SK-N-DZ (cell line): ENCODE results near the gene DGKA. TPM values are rescaled to one million over a fixed set of nuclear protein-coding genes. Genes with fewer than 3 reads are reported as not detected.
"Not testable (repeated sequence)": the region's sequence is repeated elsewhere in the genome, so short reads cannot be mapped to it uniquely, and the experiment has no call there.

Source experiments
- DNase-seq: peaks from one replicate; pipeline ENCODE4 v3.0.0-alpha.2; 2015; ENCODE audit warnings: low spot score
- polyA plus RNA-seq, 2 experiments: library from polyadenylated mRNA; depleted of rRNA; stranded (reverse); fragments of >200 nt; gene quantifications; 2 replicates each; pipeline ENCODE4 v1.2.3, GENCODE V29; 2014

DGKA gene
- 7.2 and 8.9 TPM in 2 replicates for polyA plus RNA-seq (2014; cell fraction: cytosol; rRNA removed)
- 7.7 and 16.0 TPM in 2 replicates for polyA plus RNA-seq (2014; cell fraction: nucleus; rRNA removed)

- DNase-seq, result peak; percentile 68
Observed at GRCh38 chr12:55930771-55931316, at the start of gene DGKA. Gene DGKA (plus strand): TSS chr12:55931162. CDS start chr12:55936504, 5,342 bp downstream.

DNA sequence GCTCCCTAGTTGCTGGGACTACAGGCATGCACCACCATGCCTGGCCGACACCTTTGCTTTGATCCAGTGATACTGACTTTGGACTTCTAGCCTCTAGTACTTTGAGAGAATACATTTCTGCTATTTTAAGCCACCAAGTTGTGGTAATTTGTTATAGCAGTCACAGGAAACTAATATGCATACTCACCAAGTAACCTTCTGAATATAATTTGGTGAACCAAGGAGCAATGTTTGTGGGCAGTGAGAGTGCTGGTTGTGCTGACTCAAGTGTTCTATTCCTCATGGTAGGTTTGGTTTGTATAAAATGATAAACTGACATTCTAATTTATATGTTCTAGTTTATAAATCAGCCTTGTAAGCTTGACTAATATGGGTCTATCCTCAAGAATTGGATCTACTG lies 45.8 kb upstream of the DGKA start:
- DNase-seq, result no peak

DNA sequence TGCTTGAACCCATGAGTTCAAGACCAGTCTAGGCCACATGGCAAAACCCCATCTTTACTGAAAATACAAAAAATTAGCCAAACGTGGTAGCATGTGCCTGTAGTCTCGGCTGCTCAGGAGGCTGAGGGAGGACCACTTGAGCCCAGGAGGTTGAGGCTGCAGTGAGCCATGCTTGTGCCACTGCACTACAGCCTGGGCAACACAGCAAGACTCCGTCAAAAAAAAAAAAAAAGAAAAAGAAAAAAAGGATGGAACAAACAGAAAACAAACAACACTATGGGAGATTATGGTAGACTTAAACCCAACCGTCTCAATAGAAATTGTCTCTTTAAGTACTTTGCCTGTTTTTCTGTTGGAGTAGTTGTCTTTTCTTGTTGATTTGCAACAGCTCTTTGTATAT lies 39.7 kb upstream of the DGKA start:
- DNase-seq, result no peak

- no peak for DNase-seq
Observed at GRCh38 chr12:55893723-55894122, 37.2 kb upstream of the DGKA start.

DNA sequence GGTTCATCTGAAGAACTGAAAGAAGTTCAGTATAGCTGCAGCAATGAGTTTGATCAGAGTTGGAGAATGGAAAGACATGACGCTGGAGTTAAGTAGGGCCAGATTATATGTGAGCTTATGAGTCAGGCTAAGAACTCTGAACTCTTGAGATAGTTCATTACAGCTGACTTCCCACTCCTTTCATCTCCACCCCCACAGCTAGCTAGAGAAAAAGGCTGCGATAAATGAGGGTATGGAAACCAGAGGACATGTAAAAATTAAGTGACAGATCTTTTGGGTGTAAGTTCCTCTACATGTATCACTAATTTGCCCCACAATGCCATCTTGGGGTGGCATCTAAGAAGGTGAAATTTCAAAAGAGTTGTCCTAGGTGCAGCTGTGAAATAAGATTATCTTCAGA lies 31.9 kb upstream of the DGKA start:
- no peak for DNase-seq

DNA sequence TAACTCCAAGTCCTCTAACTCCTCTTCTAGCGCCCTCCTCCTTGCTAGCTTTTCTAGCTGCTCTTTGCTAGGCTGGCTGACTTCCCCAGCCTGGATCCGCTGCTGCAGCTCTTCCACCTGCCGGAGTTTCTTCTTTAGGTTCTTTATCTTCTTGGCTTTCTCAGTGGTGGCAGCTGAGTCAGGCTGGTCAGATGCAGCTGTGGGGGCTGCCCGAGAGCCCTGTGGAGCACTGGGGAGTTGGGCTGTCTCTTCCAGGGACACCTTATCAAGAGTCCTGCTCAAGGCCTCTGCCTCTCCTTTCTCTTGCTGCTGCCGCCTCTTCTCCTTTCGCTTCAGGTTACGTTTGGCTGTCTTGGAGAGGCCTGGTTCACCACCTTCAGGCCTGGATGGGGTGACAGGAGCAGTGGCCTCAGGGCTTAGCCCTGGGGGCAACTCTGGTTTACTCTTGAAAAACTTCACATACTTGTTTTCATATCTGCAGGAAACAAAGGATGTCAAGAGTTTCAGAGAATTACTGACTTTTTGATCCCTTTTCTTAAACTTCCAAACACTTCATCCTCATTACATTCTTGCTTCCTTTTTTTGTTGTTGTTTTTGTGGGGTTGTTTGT lies 29.0 kb upstream of the DGKA start:
- DNase-seq, result no peak

DNA sequence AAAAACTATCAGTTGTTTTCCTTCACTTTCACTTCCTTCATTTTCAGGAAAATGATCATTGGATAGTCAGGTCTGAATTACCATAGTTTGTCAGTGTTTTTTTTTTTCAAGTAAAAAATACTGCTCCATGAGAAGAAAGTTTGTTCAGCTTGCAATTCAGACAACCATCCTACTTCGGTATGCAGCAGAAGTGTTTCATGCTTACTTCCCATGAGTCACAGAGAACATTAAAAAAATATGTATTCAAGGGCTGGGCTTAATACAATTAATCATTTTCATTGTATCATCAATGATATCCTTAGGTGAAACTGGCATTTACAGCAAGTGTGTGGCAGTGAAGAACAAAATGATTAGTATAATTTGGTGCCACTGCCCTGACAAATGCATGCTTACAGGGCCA lies 24.9 kb upstream of the DGKA start:
- DNase-seq, result no peak

DNA sequence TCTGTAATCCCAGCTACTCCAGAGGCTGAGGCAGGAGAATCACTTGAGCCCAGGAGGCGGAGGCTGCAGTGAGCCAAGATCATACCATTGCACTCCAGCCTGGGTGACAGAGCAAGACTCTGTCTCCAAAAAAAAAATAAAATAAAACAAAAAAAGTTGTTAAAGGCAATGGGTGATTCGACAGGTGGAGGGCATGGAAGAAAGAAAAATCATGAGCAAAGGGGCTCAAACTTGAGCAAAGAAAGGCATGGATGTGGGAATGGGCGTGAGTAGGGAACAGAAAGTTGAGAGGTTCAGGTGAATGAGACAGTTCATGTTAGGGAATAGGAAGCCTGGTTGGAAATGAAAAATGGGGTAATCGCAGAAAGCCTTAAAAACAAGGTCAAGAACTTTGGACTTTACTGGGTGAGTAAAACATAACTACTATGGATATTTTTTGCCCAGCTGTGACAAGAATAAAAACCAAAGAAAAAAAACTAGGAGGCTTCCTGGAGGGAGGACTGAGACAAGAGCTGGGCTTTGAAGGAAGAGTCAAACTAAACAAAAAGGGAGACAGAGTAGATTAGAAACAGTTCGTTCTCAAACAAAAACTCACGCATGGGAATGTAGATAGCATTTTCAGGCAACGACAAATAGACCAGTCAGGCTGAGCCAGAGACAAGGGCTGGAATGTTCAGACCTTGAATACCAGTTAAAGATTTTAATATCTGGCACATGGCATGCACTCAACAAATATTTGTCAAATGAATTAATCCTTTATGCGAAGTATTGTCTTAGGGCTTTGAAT lies 22.0 kb upstream of the DGKA start:
- DNase-seq, result no peak

- no peak for DNase-seq
Observed at GRCh38 chr12:55909513-55909884, 21.5 kb upstream of the DGKA start.

GRCh38 chr12:55912908-55913307 lies 18.1 kb upstream of the DGKA start:
- DNase-seq, result no peak

- no peak for DNase-seq
Observed at GRCh38 chr12:55915482-55915859, 15.5 kb upstream of the DGKA start.

DNA sequence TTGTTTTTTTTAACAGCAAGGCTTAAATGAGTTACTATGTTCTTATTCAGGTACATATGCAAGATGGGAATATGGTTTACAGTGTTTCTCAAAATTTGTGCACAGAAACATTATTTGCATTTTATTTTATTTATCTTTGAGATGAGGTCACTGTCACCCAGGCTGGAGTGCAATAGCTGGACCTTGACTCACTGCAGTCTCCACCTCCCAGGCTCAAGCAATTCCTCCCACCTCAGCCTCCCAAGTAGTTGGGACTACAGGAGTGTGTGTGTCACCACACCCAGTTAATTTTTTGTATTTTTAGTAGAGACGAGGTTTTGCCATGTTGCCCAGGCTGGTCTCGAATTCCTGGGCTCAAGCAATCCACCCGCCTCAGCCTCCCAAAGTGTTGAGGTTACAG lies 11.9 kb upstream of the DGKA start:
- not testable (repeated sequence) for DNase-seq

GRCh38 chr12:55922126-55922525 lies 8.8 kb upstream of the DGKA start:
- no peak for DNase-seq

DNA sequence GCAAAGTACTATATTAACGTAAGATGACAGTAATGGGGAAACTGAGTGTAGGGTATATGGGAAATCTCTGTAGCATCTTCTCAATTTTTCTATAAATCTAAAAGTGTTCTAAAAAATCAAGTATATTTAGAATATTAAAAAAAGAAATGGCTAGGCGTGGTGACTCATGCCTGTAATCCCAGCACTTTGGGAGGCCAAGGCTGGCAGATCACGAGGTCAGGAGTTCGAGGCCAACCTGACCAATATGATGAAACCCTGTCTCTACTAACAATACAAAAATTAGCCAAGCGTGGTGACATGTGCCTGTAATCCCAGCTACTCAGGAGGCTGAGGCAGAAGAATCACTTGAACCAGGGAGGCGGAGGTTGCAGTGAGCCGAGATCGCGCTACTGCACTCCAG lies 7.3 kb upstream of the DGKA start:
- not testable (repeated sequence) for DNase-seq

DNA sequence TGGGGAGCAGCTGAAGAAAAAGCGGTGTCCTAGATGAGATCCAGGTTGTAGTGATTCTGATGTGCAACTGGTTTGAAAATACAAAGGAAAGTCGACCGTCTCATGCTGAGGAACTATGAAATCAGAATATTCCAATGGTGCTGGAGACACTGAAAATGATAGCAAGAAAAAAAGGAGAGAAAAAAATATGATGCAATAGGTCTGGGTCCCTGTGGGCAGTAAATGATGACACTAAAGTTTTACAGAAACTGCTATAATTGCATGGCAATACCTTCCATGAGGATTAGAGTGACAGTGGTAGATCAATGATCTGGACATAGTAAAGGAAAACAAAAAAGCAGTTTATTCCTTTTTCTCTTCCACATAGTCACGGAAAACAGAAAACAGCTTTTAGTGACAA lies 5.6 kb upstream of the DGKA start:
- DNase-seq, result no peak

DNA sequence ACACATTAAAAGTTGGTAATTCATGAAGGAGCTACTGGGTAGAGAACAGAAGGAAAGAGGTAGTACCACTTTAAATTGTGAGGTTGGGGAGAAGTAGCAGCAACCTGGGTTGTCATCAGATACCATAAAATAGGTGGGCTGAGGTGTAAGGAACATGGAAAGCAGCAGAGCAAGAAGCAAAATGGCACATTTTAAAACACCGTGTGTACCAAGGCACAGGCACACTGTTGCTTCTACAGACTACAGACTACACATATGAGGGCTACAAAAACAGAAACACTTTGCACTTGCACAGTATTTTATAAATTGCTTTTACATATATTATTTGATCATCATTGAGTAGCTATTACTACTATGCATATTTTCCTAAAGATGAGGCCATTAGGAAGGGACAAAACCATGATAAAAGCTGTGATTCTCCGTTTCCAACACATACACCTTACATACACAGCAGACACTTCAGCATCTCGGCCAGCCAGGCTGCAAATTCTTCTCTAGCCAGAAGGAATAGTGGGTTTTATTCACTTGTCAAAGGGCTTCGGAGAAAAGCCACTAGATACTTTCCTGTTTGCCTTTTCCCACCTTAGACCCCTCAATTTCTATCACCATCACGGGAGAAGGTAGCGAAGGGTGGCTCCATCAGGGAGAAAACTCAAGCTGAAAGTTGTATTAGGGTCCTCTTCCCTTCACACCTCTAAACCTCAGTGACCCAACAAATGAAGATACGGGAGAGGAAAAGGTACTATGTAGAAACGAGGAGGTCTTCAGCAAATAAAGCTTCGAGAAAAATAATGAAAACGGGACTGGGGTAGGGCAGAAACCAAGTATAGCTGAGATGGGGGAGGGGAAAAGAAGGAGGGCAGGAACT lies 4.9 kb upstream of the DGKA start:
- no peak for DNase-seq

DNA sequence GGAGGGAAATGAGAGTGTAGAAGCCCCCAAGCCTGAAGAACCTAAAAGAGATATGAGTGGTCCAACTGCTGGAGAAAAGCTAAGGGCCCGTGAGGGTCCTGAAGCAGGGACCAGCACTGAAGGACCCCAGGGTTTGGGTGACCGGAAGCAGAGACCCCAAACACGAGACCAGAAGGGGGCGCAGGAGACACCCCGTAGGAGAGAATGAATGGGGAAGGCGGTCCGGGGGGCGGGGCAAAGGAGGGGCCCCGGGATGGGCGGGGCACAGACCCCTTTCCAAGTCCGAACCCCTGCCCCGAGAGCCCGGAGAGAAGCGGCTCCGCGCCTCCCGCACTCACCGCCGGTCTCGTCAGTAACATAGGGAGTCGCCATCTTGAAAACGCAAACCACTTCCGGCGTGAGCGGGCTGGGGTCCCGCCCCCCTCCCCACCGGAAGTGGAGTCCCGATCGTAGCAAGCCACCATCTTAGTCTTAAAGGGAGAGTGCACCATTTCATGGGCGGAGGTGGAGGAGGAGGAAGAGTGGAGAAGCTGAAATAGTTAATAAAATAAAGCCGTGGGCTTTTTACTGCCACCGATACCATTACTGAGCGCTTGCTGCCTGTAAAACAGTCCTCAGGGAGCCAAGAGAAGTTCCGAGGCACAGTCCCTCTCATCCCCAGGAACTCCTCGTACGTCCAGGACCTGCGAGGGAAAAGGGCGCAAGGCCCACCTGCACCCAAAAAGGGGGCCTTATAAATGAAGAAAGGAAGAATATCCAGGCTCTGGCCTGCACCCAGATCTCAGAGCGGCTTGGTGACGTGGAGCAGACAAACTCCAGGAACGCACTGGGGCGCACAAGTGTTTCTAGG lies 4.0 kb upstream of the DGKA start:
- DNase-seq, result peak; percentile 95

DNA sequence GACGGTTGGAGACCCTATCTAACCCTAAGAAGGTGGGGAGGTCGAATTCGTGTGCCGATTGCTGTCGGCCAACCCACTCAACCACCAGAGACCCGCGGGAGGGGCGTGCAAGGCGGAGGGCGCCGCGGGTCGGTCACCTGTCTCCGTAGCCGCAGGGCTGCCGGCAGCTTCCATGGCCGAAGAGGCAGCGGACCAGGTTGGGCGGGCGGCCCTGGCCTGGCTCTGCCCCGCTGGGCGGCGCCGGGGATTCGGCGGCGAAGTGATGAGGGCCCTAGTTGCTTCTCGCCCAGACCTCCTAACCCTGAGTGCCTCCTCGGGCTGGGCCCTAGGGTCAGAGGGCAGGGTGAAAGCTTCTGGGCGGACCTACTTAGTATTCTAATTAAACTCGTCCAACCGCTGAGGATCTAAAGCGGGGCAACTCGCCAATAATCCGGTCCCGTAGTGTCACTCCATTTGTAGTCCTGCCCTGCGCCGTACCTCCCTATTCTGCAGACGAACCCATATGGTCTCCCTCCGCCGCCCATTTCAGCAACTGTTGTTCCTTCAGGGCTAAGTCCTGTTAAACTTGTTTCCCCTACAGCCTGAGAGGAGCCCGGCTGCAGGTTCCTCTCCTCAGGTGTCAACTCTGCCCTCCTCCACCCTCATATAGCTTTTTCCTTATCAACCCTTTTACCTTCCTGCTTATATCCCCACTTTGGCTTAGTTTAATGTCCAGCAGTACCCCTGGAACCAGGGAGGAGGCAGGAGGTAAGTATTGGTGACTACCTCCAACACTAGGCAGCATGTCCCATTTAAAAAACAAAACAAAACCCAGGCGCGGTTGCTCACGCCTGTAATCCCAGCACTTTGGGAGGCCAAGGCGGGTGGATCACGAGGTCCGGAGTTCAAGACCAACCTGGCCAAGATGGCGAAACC lies 3.1 kb upstream of the DGKA start, which contains the start of gene PYM1:
TSS of gene PYM1 (minus strand) at position 307 of the 915 bp plus-strand sequence. CDS start at position 174, 133 bp downstream.
- DNase-seq, result peak; percentile 65

DNA sequence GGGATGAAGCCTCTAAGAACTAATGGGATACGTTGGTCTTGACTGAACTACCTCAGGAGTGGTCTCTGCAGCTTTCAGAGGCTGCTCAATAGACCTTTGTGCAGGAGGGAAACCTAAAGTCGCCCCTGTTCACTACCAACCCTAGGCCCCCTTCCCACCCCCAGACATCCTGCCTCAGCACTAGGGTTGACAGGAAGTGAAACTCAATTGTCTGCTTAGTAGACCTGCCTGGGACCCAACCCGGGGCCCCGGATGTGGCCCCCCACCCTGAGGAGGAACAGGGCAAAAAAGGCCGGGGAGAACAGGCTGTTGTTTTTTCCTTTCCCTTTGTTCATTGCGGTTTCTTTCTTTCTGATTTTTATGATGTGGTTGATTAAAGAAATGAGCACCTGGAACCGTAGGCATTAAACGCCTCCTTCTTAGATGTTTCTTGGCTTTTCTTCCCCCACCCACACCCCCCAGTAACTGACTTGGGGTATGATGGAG lies 1.6 kb upstream of the DGKA start:
- no peak for DNase-seq

DNA sequence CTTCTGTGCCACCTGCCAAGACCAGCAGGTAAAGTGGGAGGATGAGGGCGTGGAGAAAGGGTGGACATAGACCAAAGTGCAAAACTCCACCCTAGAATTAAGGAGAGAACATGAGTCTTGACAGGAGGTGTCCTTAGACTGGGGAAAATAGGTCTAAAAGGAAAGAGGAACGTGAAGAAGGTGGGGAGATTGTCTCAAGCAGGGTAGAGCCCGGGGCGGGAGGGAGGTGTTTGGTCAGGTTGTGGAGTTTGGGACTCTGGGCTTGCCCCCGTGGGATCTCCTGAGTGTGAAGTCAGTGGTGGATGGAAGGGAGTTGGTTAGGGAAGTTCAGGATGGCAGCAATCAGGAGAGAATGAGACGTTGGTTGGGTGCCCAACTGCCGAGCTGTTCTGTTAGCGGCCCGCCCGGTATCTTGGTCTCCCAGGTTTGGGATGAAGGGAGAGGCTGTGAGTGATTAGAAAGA lies 386 bp downstream of the DGKA start:
- no peak for DNase-seq
